ENCODE measurements around the gene IKZF2.

DNA sequence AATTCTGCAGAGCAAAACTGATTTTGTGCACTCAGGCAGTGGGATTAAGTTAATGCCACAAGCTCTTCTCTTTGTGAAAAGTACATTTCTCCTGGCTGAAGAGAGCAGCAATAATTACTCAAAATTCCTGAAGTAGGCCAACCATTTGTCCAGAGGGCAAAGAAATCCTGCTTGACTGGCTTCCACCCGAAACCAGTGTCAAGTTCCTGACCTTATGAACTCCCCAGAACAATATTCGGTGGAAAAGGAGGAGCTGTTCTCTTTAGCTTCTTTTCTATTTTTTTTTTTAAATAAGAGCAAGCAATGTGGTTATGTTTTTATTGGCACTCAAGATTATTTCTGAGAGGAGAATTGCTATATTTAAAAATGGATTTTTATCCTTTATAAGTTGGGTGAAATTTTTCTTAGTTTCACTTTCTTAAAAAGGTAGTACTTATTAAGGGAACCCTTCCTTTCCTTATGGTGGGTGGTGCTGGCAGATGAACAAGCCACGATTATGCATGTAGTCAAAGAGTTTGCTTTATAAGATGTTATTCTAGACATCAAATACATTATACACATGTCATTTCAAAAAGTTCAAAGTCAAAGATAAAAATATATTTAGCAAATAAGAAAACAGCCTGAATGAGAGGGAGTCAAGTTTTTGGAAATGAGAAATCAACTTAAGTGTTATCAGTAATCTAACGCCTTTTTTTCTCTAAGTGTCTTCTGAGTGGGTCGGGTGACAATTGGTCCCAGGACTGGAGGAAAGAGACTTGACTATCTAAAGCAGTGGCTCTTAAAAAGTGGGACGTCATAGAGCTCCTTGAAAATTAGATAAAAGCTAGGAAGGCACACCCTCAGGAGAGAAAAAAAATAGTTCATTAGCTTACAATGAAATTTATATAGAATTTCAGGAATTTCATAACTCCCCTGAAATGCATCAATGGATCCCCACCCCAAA is 194.5 kb downstream of the IKZF2 start:
- TF ChIP-seq, protein P1, sequence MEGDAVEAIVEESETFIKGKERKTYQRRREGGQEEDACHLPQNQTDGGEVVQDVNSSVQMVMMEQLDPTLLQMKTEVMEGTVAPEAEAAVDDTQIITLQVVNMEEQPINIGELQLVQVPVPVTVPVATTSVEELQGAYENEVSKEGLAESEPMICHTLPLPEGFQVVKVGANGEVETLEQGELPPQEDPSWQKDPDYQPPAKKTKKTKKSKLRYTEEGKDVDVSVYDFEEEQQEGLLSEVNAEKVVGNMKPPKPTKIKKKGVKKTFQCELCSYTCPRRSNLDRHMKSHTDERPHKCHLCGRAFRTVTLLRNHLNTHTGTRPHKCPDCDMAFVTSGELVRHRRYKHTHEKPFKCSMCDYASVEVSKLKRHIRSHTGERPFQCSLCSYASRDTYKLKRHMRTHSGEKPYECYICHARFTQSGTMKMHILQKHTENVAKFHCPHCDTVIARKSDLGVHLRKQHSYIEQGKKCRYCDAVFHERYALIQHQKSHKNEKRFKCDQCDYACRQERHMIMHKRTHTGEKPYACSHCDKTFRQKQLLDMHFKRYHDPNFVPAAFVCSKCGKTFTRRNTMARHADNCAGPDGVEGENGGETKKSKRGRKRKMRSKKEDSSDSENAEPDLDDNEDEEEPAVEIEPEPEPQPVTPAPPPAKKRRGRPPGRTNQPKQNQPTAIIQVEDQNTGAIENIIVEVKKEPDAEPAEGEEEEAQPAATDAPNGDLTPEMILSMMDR (optimal IDR thresholded peaks at IDR 0.05 in 1 of 3, IDR thresholded peaks at IDR 0.05 in 1 of 3, conservative IDR thresholded peaks at IDR 0.05 in 1 of 3; ENCODE audit: extremely low read depth in 1 of 3, insufficient read depth in 2 of 3, low read length in 3 of 3) = no peak
- no peak for TF ChIP-seq EZH2 (IDR thresholded peaks at IDR 0.05; ENCODE audit: low read length)

Measured in keratinocyte (primary cell).